ENCODE data around the gene RNF152. TPM values are rescaled to one million over a fixed set of nuclear protein-coding genes. Genes with fewer than 3 reads are reported as not detected.

The RNF152 gene
- total RNA-seq: 83.6 and 125 TPM in 2 replicates

GRCh38 chr18:61892683-61893308 lies at the start of gene RNF152:
Gene RNF152 (minus strand): TSS chr18:61893007. CDS start chr18:61816463, 76,544 bp downstream.
- DNase-seq (ENCODE audit: low read depth in 2 of 2): peak in 1 of 2 donors; percentile 64

- no peak for DNase-seq (ENCODE audit: low read depth in 2 of 2)
Observed at GRCh38 chr18:61941948-61942471, 49.2 kb upstream of the RNF152 start.

- DNase-seq (ENCODE audit: low read depth in 2 of 2): no peak
Observed at GRCh38 chr18:61939046-61939674, 46.4 kb upstream of the RNF152 start.

- DNase-seq (ENCODE audit: low read depth in 2 of 2): no peak
Observed at GRCh38 chr18:61935362-61935761, 42.6 kb upstream of the RNF152 start.

- DNase-seq (ENCODE audit: low read depth in 2 of 2): no peak
Observed at GRCh38 chr18:61931654-61932379, 39.0 kb upstream of the RNF152 start.

GRCh38 chr18:61929881-61930640 lies 37.3 kb upstream of the RNF152 start:
- DNase-seq (ENCODE audit: low read depth in 2 of 2): peak in 1 of 2 donors; percentile 44

- DNase-seq (ENCODE audit: low read depth in 2 of 2): no peak
Observed at GRCh38 chr18:61926532-61926931, 33.7 kb upstream of the RNF152 start.

- no peak for DNase-seq (ENCODE audit: low read depth in 2 of 2)
Observed at GRCh38 chr18:61924550-61924949, 31.7 kb upstream of the RNF152 start.

GRCh38 chr18:61922435-61922834 lies 29.6 kb upstream of the RNF152 start:
- no peak for DNase-seq (ENCODE audit: low read depth in 2 of 2)

- DNase-seq (ENCODE audit: low read depth in 2 of 2): peak in 1 of 2 donors; percentile 11
Observed at GRCh38 chr18:61921621-61922235, 28.9 kb upstream of the RNF152 start.

GRCh38 chr18:61917818-61918217 lies 25.0 kb upstream of the RNF152 start:
- DNase-seq (ENCODE audit: low read depth in 2 of 2): no peak

- no peak for DNase-seq (ENCODE audit: low read depth in 2 of 2)
Observed at GRCh38 chr18:61912476-61912875, 19.7 kb upstream of the RNF152 start.

- DNase-seq (ENCODE audit: low read depth in 2 of 2): no peak
Observed at GRCh38 chr18:61910101-61910500, 17.3 kb upstream of the RNF152 start.

- no peak for DNase-seq (ENCODE audit: low read depth in 2 of 2)
Observed at GRCh38 chr18:61908661-61909060, 15.9 kb upstream of the RNF152 start.

- peak in 1 of 2 donors; percentile 66 for DNase-seq (ENCODE audit: low read depth in 2 of 2)
Observed at GRCh38 chr18:61901323-61901986, 8.6 kb upstream of the RNF152 start.

GRCh38 chr18:61900504-61901281 lies 7.9 kb upstream of the RNF152 start:
- no peak for DNase-seq (ENCODE audit: low read depth in 2 of 2)

- no peak for DNase-seq (ENCODE audit: low read depth in 2 of 2)
Observed at GRCh38 chr18:61898640-61899101, 5.9 kb upstream of the RNF152 start.

GRCh38 chr18:61896757-61897156 lies 4.0 kb upstream of the RNF152 start:
- peak in 1 of 2 donors; percentile 72 for DNase-seq (ENCODE audit: low read depth in 2 of 2)

- no peak for DNase-seq (ENCODE audit: low read depth in 2 of 2)
Observed at GRCh38 chr18:61896118-61896517, 3.3 kb upstream of the RNF152 start.

Data from dermis microvascular lymphatic vessel endothelial cell (primary cell).